ENCODE results near the gene MARCHF10.

MARCHF10 gene

DNA sequence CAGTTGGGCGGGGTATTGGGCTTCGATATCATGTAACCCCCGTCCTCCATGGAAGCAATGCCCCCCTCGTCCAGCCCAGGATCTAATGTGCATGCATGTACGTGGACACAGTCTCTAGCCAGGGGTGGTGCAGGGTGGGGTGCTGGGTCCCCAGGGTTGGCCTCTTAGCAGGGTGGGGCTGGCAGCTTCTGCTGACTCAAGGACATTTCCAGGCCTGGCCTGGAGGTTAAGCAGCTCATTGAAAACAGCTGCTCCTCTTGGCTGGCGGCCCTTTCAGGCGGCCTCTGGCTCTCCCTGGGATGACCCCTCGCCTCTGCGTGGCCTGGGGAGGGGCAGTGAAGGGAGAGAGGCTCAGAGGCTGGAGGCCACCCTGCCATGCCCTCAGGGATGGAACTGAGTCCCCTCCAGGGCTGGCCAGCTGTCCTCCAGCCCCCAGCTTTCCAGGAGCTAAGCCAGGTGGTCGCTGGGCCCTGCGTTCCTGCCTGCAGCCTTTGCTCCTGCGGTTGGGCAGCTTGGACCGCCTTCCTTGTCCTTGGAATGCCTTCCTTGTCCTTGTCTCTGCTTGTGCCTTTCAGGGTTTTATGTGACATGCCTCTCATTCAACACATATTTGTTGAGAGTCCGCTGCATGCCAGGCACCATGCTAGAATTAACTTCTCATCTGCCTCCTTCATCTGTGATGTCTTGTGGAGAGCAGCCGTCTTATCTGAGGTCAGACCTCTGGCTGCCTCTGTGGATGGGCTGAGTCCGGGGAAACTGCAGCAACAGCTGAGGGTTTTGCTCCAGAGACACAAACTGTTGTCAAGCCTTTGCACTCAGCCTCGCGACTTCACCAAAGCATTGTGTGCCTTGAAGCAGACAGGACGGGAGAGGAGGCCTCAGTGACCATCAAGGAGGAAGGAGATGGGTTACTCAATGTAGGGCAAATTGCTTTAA, 154.0 kb downstream of the MARCHF10 start:
- no peak for DNase-seq

DNA sequence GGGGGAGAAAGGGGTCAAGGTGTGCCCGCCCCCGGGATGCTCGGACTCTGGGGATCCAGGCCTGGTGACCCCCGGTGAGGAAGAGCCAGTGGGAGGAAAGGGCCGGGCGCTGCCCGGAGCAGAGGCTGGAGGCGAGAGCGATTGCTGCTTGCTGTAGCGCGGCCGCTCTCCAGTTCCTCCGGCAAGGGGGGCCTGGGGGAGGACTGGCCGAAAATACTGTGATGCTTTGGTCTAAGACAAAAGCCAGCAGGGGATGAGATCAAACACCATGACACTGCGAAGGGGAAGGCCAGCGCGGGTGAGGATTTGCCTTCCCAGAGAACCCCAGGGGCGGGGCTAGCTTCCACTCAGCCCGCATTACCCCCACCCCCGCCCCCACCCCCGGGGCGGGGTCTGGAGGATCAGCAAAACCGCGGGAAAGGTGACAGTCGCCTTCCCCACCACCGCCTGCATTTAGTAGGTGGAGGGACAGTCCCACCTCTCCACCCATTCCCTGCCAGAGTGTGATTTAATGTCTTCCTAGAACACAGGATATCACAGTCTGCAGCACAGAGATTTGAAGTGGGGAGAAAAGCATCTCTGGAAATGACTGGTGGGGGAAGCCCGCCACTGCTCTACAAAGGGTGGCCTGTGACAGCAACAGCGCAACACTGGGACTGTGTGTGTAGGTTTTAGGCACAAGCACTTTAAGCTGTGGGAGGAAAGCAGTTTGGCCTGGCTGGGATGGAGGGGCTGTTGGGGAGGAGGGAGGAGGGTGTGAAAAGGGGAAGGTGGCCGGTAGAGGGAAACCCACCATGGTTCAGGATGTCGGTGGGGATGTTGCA, 154.9 kb downstream of the MARCHF10 start:
- DNase-seq = no peak

DNA sequence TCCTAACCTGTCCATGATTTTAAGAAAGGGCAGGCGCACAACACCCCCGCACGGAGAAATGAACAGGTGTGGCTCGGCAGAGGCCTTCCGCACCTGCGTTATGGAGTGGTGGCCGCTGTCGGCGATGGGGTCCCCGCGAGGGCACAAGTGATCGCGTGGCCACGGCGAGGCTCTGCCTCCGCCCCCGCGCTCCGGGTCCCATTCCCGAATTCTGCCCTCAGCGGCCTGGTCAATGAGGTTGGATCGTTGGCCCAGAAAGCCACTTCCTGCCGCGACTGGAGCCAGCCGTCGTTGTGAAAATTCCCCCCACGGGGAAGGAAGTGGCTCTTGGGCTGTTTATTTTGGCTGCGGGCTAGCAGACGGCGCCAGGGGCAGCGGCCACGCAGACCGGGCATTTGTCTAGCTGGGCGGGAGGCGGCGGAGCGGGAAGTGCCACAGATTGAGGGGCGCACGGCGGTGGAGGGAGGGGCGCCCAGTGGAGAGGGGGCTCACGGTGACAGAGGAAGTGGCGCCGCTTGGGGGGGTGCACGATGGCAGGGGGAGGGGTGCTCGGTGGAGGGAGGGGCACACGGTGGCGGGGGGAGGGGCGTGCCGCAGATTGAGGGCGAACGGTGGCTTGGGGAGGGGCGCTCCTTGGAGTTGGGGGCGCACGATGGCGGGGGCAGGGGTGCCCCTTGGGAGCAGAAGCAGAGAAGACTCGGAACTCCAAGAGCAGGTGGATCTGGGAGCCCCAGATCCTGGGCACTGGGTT, 155.7 kb downstream of the MARCHF10 start:
- peak; percentile 26 for DNase-seq
